ENCODE results near the gene PAQR6.

DNA sequence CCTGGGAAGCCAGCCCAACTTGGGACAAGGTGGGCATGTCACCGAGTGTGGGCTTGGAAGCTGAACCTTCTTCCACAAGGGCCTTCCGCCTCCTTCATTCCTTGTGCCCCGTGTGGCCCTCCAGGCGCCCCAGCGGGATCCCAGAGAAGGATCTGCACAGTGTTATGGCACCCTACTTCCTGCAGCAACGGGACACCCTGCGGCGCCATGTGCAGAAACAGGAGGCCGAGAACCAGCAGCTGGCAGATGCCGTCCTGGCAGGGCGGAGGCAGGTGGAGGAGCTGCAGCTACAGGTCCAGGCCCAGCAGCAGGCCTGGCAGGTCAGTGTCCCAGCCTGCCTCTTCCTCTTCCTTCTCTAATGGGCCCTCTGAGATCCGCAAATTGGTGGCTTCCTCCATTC lies 11.7 kb downstream of the PAQR6 start:
- TF ChIP-seq EZH2 (IDR thresholded peaks at IDR 0.05; ENCODE audit: low read length, unreplicated experiment) (no peak), EZH2phosphoT487 (IDR thresholded peaks at IDR 0.05; ENCODE audit: borderline replicate concordance, low read length) (no peak)
- TF ChIP-seq, protein P1, sequence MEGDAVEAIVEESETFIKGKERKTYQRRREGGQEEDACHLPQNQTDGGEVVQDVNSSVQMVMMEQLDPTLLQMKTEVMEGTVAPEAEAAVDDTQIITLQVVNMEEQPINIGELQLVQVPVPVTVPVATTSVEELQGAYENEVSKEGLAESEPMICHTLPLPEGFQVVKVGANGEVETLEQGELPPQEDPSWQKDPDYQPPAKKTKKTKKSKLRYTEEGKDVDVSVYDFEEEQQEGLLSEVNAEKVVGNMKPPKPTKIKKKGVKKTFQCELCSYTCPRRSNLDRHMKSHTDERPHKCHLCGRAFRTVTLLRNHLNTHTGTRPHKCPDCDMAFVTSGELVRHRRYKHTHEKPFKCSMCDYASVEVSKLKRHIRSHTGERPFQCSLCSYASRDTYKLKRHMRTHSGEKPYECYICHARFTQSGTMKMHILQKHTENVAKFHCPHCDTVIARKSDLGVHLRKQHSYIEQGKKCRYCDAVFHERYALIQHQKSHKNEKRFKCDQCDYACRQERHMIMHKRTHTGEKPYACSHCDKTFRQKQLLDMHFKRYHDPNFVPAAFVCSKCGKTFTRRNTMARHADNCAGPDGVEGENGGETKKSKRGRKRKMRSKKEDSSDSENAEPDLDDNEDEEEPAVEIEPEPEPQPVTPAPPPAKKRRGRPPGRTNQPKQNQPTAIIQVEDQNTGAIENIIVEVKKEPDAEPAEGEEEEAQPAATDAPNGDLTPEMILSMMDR (conservative IDR thresholded peaks at IDR 0.05; ENCODE audit: low read depth, low read length): no peak

All from PC-3 (cell line).